Stimulated activated CD4-positive, alpha-beta T cell treated with anti-CD3 and anti-CD28 coated beads, Interleukin-12 subunit alpha, Interleukin-12 subunit beta, amount 100 ng/mL, for 24 hours (primary cell): ENCODE measurements around the gene TNFSF18.
"Not testable (repeated sequence)": the region's sequence is repeated elsewhere in the genome, so short reads cannot be mapped to it uniquely, and the experiment has no call there.

Source experiments
- DNase-seq, 2 experiments: peaks; one replicate each; pipeline ENCODE4 v3.0.0-alpha.2; 2020; ENCODE audit warnings: low read depth in 2 of 2

The TNFSF18 gene, protein sequence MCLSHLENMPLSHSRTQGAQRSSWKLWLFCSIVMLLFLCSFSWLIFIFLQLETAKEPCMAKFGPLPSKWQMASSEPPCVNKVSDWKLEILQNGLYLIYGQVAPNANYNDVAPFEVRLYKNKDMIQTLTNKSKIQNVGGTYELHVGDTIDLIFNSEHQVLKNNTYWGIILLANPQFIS

DNA sequence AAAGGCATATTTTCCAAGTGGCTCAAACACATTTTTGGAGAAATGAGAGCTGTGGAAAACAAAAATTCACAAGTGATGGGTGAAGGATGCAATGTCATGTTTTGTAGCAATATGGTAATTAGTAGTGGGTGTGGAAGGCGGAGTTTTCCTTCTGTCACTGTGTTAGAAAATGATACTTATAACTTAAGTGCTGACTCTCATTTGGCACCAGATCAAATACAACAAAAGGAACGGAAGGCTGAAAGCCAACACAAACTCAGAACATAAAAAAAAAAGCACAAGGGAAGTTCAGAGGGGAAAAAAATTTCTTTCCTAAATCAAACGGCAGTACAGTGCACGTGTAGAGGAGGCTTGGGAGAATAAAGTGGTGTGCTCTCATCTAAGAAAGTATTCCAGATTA, at the start of gene TNFSF18:
TNFSF18 (minus strand) TSS at position 77 of the 400 bp plus-strand sequence; CDS start at position 32, 45 bp downstream.
- no peak for DNase-seq

DNA sequence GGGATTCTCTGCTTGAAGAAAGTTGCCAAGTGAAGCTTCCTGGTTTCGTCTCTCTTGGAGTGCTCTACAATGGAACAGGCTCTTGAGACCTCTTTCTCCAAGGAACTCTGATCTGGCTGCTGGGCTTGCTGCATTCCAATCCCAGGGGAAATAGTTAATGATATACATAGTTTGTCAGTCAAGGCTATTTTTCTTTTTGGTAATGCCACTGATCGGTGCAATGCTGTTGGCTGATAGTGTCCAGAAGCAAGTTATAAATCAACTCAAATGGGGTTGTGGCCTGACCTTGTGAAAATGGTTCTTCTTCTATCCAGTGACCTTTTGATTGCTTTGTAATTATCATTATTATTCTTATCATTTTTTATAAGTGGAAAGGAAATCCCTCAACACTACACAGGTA, 48.4 kb upstream of the TNFSF18 start:
- DNase-seq: no peak

DNA sequence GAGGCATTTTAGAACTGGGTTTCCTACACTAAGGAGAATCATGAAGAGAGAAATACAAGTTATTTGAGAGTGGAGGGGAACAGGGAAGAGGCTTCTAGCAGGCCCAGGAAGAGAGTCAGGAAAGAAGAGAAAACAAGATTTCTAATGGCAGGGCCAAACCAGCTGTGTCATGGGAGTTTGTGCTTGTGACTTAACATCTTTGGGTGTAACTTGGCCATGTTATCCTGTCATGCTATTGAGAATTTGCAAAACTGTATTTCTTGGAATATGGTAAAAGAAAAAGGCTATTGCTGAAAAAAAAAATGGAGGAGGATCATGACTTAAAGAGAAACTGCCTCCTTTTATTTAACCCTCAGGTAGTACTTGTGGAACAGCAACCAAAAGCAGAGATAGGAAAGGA, 47.4 kb upstream of the TNFSF18 start:
- no peak for DNase-seq

DNA sequence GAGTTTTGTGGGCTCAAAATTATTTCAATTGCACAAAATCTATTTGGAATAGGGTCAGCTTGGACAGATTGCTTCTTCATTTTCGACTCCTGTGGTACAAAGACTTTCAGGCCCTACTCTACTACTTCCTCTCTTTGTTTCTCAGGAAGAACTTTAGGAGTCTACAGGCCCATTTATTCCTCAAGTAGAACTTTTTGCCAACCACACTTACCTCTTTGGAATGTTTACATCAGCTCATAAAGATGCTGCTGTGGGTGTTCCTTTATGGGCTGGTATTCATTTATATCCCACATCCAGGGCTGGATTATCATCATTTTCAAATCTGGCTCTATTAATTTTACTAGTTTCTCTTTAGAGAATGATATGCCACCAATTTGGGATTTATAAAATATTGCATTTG, 46.3 kb upstream of the TNFSF18 start:
- no peak for DNase-seq

DNA sequence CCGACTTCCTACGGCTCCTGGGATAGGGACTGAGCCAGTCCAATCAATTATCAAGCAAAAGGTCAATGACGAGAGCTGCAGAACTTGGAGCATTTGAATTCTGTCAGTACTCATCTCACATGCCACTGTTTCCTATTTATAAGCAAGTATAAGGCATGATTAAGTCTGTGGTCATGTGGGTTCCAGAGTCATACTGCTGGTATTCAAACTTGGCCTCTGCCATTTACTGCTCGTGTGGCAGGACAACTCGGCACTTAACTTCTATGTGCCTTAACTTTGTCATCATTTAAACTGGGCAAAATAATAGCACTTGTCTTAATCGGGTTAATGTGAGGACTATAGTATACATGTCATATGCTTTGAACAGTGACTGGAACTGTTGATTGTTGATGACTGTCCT, 44.9 kb upstream of the TNFSF18 start:
- no peak for DNase-seq

DNA sequence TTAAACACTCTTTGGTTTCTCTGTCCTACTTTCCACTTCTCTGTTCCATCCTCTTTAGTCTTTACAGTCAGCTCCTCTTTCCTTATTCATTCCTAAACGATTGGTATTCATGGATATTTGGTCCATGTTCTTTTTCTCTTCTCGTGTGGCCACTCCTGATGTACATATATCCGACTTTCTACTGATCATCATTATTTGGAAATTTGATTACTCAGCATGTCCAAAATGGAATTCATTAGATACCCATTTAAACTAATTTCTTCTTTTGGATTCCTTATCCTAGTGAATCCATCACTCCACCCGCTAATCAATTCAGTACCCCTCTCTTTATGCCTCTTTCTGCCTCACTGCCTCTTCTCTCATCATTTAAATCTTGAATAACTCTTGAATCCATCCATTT, 43.8 kb upstream of the TNFSF18 start:
- DNase-seq: no peak

DNA sequence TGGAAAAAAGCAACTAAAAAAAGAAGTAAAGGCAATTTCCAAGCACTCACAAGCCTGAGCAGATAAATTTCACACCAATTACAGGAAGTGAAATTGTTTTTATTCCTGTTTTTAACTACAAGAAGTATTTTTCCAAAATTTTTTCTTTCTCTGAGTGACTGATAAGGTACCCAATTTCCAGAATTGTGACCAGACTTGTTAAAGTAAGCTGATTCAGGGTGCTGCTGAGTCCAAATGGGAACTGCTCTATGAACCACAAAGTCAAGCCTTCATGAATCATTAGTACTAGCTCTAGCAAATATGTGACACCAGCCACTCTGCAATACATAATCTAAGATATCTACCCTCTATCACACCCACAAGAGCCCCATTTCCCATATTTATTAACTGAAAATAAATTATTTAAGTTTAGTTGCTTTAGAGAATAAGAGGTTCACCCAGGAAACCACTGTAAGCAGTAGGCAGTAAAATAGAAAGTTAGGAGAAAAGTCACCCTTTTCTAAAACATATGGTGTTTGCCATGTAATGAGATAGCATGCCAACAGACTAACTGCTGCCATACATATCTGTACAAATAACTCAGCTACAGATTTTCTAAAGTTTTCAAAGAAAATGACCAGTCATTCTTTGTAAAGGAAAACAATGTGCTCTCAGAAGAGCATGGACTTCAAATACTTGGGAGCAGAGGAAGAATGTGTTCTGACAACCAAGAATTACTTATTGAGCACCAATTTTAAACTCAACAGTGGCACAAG, 43.1 kb upstream of the TNFSF18 start:
- no peak for DNase-seq

DNA sequence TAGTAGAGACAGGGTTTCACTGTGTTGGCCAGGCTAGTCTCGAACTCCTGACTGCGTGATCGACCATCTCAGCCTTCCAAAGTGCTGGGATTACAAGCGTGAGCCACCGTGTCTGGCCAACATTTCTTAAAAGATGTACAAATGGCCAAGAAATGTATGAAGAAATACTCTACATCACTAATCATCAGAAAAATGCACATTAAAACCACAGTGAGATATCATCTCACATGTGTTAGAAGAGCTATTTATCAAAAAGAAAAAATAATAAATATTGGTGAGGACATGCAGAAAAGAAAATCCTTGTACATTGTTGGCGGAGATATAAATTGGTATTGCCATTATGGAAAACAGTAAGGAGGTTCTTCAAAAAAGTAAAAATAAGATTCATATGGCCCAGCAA, 33.6 kb upstream of the TNFSF18 start:
- no peak for DNase-seq

DNA sequence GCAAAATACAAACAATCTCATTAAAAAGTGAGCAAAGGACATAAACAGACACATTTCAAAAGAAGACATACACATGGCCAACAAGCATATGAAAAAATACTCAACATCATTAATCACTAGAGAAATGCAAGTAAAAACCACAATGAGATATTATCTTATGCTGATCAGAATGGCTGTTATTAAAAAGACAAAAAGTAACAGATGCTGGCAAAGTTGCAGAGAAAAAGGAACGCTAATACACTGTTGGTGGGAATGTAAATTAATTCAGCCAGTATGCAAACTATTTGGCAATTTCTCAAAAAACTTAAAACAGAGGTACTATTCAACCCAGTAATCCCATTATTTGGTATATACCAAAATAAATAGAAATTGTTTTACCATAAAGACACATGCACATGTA, 32.2 kb upstream of the TNFSF18 start:
- no peak for DNase-seq

DNA sequence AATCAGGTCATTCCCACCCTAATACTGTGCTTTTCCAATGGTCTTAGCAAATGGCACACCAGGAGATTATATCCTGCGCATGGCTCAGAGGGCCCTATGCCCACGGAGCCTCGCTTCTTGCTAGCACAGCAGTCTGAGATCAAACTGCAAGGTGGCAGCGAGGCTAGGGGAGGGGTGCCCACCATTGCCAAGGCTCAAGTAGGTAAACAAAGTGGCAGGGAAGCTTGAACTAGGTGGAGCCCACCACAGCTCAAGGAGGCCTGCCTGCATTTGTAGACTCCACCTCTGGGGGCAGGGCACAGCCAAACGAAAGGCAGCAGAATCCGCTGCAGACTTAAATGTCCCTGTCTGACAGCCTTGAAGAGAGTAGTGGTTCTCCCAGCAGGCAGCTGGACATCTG, 23.5 kb upstream of the TNFSF18 start:
- not testable (repeated sequence) for DNase-seq

DNA sequence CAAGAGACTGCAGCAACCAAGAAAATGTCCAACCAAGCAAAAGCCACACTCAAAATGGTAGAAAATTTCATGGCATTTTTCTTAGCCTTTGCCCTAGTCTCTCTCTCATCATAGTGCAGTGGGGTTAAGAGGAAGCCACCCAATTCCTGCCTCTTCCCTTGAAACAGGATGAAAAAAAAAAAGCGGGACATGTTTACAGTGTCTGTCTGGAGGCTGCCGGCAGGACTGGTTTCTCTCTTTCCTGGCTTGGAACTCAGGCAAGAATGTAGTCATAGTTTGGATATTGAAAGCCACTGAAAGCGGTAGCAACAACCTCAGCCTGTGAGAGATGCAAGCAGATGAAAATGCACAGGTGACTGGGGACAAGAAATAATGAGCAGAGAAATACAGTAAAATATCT, 13.3 kb upstream of the TNFSF18 start:
- DNase-seq: no peak

DNA sequence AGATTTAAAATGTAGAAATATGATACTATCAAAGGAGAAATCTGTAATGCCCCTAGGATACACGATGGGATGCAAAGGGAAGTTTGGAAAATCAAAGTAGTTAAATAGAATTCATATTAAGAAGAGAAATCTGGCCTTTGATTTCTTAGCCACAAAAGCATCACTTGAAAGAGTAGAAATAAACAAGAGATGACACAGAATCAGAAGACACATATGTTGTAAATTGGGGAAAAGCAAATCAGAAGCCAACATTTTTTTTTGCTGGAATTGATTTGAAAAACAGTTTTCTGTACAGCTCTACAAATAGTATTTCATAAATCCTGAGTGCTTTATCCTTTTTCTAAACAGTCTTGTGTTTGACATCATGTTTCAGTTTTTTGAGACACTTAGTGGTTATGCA, 12.4 kb upstream of the TNFSF18 start:
- no peak for DNase-seq

DNA sequence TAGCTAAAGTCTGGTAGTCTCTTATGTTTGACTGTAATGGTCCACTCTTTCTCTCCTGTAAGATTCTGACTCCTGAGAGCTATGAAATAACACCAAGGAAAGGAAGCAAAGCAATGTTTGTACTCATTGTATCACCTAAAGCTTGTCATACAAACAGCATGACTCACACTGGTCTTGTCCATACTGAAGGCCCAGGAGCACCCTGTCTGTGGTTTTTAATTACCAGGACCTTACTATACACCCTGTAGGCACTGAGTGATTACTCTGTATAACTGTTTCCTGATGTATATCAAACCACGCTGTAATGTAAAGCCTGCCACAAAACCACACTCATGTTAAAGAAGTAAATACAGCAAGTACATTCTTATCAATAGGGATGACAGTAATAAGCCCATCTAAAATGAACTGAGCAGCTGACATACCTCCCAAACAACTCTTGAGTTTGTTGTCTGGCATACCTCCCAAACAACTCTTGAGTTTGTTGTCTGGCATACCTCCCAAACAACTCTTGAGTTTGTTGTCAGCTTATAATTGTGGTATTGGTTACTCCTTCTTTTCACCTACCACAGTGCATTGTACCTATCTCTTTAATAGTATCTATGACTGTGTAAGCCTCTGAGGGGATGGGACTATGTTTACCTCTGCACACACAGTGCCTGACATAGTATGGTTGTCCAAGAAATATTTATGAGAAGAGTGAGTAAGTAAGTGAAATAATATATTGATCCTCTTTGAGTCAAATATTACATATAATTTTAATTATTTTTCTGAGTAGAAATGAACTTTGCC, 11.6 kb upstream of the TNFSF18 start:
- no peak for DNase-seq

DNA sequence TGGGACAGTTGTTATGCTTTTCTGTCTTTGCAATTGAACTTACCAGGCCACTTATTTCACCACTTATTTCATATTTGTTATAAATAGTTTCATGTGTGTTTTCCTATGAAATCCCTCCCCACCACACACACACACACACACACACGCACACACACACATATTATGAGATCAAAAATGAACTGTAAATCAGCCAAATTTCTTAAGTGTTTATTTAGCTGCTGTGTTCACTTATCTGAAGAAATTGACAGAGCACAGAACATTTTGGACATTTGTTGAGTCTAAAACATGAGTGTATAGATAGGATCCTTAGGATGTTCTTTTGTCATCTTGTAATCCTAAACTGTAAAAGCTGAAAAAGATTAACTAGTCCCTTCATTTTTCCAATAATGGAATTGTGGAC, 7.8 kb upstream of the TNFSF18 start:
- DNase-seq: no peak

DNA sequence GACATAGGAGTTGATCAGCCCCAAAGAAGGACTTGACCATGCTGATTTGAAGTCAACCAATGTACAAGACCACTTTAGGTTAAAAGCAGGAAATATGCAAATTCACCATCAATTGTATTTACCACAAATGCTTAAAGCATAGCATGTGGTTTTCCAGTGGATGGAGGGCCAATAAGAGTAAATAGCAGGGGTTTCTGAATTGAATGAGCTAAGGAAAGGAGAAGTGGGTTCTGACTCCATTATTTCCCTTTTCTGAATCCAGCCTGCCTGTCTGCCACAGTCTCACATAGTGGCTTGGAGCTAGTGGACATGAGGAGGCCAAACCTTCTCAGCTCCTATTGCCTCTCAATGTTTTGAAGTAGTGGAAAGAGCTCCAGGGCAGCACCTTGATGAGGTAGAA, 7.2 kb upstream of the TNFSF18 start:
- DNase-seq: no peak

DNA sequence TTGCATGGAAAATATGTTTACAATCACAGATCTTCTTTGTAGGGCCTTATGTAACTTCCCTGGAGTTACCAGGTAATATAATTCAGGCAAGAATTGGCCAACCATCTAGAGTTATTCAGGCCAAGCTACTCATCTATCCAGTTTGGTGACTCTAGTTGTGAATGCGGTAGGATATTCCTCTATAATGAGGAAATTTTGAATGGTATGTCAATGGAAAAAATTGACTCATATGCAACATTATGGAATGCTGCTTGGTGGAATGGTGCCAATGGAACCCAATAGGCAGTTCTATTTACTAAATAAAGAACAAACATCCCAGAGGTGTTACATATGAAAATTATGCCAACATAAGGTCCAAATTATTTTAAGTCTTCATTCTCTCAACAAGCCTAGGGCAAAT, 5.6 kb upstream of the TNFSF18 start:
- DNase-seq: no peak

DNA sequence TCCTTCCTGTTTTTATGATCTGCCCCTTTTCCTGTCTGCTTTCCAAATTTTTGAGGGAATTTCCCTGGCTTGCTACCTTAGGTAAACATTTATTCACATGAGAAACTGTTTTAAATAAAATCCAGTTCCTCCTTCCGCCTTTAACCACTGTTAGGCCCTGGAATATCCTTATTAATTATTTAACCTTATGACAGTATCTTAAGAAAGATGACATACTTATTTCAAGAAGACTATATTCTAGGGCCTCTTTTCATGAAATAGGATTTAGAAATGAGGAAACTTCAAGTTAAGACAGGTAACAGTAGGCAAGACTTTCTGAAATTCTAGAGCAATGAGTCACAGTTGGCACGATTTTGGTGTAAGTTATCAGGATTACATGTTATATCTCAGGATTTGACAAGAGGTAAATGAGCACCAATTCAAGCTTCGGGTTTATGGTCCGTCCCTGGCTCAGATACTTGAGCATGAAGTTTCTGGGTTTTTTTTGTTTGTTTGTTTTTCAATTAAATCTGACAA, 2.0 kb upstream of the TNFSF18 start:
- no peak for DNase-seq

DNA sequence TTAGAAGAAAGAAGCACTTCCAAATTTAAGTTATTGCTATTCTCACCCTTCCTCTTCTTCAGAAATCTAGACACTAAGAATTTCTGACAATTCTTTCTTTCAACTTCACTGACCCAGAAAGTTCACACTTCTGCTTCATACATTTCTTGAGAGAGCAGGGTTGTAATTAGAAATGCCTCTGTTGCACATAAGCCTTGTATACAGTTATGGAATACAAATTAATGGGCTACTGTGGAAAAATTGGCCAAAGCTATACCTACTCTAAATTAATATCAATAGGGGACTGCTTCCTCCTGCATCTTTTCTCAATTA, 1.5 kb downstream of the TNFSF18 start:
- DNase-seq: no peak

DNA sequence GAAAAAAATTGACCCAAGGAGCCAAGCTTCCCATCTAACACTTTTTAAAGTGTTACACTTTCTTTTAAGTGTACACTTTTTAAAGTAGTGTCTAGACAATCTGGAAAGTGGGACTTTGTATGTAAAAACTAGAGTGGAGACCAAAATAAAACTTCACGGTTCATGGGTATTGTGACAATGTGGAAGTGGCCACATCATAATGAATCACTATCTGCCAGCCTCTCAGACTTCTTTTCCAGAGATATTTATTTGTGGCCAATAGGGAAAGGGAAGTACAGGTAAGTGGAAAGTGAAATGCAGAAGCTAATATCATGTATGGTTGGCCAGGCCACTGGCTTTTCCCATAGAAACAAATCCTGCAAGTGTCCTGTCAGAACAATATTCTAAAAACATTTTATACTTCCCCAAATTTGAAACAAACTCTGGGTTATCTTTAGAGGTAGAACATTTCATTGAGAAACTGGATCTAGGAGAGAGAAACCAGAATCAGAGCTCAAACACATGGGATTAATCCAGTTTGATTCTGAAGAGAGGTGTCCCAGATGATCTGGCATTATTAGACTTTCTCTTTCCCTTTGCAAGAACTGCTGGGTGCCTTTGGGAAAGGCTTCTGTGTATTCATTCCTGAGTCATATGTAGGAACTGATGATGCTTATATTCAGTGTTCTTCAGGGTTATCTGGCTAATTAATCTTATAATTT, 2.0 kb downstream of the TNFSF18 start:
- DNase-seq: no peak

DNA sequence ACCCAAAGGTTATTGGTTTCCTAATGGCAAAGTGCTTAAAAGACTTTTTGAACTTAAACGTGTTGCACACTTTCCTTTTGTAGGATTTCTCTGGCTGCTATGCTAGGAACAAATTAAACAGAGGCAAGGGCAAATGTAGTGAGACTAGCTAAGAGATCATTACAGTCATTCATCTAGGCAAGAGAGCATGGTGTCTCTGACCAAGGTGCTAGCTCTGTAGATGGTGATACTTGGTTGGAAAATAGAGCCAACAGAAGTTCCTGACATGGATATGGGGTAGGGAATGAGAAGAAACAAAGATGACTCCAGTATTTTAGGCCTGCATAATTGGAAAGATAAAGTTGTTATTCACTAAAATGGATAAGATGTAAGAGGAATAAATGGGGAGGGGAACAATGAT, 6.1 kb downstream of the TNFSF18 start:
- DNase-seq: no peak

DNA sequence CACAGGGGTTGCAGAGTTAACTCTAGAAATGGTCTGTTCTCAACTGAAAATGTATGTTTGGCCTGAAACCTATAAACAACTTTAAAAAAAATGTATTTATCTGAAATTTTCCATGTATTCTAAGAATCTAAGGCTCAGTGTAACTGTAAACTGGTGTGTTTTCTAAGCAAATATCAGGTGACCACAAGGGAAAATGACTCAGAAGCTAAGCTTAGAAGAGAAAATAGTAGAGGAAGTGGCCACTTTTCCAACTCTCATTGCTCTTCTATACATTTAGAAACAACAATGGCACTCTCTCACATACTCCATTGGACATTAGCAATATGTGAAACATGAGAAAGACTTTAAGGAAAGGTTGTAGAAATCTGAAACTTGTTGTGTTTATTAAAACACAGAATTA, 7.5 kb downstream of the TNFSF18 start:
- DNase-seq: no peak

DNA sequence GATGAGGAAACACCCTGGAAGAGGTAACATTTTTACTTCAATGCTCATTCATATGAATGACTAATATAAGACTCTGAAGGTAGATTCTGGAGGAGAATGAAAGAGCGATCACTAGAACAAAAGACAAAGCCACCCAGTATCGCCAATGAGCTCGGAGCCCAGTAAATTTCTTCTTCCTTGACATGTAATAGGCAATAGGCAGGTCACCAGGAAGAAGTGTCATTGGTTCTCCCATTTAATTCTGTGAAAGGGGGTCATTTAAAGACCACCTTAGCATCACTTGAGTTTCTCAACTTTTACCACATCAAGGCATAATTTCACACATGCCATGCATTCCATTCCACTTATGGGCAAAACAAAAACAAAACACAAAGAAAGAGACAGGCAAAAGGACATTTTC, 7.9 kb downstream of the TNFSF18 start:
- DNase-seq: no peak
